GM19397 (cell line): ENCODE data around the gene RHOU.

Source experiments
- ATAC-seq: cut with Tn5 transposase; IDR thresholded peaks from one replicate; pipeline ENCODE4 v1.9.1; 2021; ENCODE audit warnings: mild to moderate bottlenecking, moderate library complexity; ENCODE audit not compliant: unreplicated experiment

The RHOU gene

DNA sequence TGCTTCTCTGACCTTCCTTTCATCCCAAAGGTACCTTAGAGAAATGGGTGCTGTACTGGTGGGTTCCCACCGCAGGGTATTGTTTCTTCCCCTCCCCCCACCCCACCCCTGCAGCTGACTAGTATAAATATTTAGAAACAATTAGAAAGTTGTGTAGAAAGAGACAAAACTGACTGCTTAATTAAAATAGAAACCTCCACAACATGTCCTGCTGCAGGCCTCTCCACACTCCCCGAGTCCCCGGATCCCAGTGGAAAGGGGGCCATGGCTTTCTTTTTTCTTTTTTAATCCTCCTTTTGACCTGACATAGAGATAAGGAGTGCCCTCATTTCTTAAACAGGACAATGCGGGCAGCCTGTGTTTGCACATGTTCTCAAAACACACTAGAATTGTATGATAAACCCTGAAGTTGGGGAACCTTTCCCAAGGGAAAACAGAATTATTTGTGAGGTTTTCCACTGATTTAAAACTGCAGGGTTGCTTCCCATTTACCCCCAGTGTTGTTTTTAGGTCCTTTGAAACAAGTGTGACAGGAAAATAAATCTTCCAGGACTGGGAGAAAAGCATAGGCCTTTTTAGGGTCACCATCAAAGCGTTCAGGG lies 1.7 kb downstream of the RHOU start:
- ATAC-seq, result no peak

DNA sequence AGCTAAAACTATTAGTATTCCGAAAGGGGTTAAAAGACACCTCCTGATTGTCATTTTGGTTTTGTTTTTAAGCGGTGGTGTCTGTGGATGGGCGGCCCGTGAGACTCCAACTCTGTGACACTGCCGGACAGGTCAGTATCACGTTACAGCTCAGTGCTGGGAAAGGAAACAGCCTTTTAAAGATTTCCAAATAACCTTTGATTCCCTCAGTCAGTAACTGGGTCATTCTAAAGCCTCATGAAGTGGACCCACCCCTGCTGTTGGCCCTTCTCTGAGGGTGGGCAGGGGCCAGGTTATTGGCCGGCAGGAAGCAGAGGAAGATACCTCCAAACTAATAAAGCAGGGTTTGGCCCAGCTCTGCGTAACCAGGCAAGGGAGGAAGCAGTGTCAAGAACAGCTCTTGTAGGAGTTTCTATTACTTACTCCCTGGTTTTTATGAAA lies 2.3 kb downstream of the RHOU start:
- ATAC-seq, result no peak

DNA sequence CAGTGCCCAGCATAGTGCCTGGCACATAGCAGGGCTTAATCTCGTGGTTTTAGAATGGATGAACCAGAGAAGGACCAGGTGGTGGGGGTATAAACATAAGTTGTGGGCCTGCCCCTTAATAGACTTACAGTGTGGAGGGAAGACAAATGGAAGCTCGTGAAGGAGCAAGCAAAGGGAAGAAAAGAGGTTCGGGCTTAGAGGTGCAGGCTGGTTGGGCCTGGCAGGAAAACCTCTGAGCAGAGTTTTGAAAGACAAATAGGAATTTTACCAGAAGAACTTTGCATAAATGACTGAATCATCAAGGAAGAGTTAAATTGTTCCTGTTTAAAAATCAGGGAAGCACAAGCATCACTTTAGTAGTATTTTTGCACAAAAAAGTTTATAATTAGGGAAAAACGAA lies 4.5 kb downstream of the RHOU start:
- ATAC-seq, result no peak

GRCh38 chr1:228740543-228741317 lies 5.5 kb downstream of the RHOU start:
- ATAC-seq, result no peak

DNA sequence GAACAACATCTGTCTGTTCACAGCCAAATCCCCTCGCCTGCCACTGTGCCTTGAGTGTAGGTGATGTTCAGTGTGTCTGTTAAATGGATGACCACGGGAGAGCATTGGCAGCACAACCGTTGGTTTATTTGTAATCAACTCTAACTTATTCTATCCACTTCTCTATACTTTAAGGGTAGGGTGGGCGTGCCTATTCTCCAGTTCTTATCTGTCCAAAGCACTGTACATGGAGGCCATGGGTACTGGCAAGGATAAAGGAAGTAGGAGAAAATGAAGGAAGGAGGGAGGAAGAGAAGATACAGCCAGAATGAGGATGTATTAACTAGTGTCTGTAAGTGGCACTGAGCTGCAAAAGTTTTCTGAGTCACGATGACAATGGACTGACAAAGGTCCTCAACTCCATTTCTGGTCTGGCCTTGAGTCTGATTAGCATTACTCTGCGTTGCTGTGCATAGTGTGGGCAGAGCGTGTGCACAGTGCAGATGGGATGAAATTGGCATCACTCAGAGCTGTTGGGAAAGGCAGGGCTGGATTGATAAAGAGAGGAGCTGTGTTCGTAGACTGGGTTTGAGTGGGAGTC lies 7.1 kb downstream of the RHOU start:
- ATAC-seq, result no peak

- ATAC-seq, result no peak
Observed at GRCh38 chr1:228743405-228743804, 8.1 kb downstream of the RHOU start.

GRCh38 chr1:228744356-228744755 lies 9.1 kb downstream of the RHOU start:
- no peak for ATAC-seq

GRCh38 chr1:228744918-228745317 lies 9.6 kb downstream of the RHOU start:
- no peak for ATAC-seq

DNA sequence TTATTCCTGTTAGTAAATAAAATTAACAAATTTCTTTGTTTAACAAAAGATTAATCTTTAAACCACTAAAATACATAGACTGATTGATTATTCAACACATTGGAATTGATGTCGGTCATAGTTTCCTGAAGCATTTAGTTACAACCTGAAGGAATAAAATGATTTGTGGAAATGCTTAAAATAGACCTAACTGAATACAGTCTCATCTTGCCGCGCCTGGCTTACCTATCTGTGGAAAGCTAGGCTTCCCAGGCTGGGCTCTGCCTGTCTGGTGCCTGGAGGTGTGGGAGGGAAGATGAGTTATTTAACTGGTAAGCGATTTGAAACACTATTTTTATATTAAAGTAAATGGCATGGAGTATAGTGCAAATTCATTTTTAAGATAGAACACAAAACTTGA lies 10.2 kb downstream of the RHOU start:
- no peak for ATAC-seq

GRCh38 chr1:228747301-228747935 lies 12.1 kb downstream of the RHOU start:
- ATAC-seq, result no peak

GRCh38 chr1:228748029-228748428 lies 12.8 kb downstream of the RHOU start:
- no peak for ATAC-seq

DNA sequence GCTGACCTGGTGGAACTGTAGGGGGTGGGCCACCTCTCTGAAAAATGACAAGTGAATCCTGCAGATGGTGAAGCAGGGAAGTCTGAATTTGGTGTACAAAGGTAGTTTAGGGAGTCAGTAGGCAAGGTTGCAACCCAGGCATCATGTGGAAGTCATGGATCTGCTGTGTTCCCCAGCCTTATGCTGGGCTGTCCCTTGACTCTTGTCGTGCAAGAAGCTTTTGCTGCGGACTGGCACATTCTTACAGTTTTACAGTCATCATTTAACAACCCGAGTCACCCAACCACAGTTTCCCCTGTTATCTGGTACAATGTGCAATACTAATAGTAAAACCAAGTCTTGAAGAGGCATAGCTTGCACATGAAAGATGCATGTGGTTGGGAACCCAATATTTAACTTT lies 13.2 kb downstream of the RHOU start:
- no peak for ATAC-seq

DNA sequence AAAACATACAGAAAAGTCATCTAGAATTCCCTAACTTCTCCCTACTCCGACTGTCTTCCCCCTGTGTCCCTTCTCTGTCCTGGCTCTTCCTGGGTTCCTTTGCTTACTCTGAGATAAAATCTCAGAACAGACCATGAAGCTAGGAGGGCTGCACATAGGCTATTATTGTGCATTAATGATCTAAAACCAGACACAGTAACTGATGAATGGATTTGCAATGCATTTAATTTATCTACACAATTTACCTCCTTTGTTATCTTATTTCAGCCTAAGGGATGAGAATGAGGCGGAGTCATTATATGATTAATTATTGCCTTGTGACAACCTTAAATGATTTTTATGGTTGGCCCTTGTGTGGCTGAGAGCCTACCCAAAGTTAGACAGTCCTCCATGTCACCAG lies 14.5 kb downstream of the RHOU start:
- ATAC-seq, result no peak

GRCh38 chr1:228750915-228751314 lies 15.6 kb downstream of the RHOU start:
- no peak for ATAC-seq

DNA sequence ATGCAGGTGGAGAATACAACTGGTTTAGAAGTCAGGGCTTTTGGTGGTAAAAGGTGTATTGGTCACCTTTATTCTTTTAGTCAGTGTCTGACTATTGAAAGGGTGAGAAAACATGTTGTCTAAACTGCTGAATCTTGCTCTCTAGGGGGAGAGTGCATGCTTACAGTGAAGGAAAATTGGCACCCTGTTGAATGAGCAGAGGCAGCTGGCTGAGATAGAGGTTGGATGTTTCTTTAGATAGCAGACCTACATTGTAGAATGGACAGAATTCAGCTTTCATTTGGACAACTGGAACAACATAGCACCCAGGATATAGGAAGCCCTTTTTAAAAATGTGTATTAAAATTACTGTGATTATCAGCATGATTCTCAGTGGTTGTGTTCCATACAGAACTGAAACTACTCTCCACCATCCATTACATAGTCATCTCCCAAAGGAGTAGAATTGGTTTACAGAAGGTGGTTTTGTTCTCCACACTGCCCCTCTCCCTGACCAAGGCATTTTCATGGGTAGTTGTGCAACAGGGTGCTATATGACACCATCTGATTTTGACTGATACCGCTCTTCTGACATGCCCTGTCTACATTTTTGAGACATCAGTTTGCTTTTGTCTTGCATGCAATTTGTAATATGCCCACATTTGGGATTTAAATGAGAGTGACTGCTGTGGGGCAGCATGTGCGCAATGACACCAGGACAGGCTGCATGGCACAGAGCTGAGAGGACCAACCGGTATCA lies 16.2 kb downstream of the RHOU start:
- no peak for ATAC-seq

GRCh38 chr1:228752258-228752657 lies 17.0 kb downstream of the RHOU start:
- no peak for ATAC-seq

DNA sequence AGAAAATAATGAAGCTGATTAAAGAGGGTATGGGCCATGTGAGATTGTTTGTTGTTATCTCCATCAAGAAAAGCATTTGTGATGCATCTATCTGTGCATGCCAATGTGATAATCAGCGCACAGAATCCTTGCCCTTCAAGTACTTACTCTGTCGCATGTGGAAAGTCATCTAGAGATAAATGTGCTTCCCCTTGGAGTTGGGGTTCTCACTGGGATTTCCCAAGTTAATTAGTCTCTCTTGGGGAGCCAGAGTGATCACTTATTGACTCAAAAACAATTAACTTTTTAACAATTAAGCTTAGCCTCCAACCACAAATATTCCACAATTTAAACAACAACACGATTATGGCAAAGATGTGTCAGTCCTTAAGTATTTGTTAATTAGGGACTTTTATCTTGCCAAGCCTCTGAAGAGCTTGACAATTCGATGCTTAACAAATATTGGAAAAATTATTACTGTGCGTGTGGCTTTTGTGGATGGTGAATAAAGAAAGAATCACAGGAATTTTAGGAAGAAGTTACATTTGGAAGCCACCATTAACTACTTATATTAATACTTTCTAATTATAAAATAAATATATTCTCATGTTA lies 17.5 kb downstream of the RHOU start:
- ATAC-seq, result no peak

- ATAC-seq, result no peak
Observed at GRCh38 chr1:228753287-228753686, 18.0 kb downstream of the RHOU start.

DNA sequence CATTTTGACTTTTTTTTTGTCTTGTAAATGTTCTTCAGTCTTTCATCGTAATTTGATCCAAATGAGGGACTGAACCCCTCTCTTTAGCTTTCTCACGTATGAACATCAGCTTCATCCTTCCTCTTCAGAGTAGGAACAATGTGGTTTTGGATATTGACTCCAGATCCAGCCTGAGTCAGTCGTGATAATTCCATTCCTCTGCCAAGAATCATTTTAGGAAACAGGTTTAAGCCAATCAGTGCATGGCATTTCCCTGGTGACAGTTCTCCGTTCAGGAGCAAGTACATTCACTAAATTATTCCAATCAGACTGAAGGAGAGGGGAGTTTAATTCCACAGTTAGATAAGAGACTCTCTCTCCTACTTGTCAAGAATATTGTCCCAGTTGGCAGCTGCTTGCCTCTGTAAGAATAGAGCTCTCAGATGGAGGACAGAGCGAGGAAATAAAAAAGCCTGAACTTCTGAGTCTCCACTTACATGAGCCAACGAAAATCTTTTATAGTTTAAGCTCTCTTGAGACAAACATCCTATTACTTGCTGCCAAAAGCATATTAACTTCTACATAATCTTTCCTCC lies 18.6 kb downstream of the RHOU start:
- ATAC-seq, result no peak

DNA sequence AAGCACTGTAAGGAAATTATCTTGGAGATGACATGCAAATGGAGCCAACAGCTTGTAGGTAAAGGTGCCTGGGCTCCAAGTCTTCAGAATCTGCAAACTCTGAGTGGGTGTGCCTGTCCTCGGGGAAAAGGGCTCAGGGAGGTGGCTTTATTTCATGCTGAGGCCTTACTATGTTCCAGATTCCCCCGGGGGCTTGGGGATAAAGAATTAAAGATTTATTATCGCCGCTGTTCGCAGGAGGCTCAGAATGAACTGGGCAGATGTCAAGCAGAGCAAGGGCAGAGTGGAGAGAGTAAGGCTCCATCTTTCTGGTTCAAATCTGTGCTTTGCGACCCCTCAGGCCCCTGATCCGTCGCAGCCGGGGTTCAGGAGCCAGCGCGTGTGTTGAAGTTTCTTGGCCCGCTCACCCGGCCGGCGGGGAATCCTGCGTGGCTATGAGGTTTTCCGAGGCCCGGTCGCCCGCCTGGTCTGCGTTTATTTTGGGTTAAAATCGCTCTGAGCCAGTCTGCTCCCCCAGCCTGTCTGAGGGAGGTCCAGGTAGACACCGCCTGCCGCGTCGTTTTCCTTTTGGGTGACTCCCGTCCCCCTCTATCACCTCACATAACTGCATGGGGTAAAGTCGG lies 19.5 kb downstream of the RHOU start:
- ATAC-seq, result no peak
